Pancreas (tissue), 10 donors: Measurements from ENCODE around the gene OR4M1. TPM values are rescaled to one million over a fixed set of nuclear protein-coding genes. Genes with fewer than 3 reads are reported as not detected.
A peak's percentile ranks its signal among the peaks of the same experiment; 100 is the strongest.
"Not testable (repeated sequence)": the region's sequence is repeated elsewhere in the genome, so short reads cannot be mapped to it uniquely, and the experiment has no call there.

Source experiments
- ATAC-seq, 4 donors: fragments of 200-7000 bp; cut with Tn5 transposase; one replicate each; pipeline versions ENCODE4 v1.8.0 to v1.9.1; 2020; ENCODE audit warnings: mild to moderate bottlenecking in 4 of 4, moderate library complexity in 4 of 4
- DNase-seq, 6 donors: peaks; one replicate each; pipeline ENCODE4 v3.0.0-alpha.2; 2020
- FAIRE-seq: peaks from 2 replicates; lab custom pipeline; 2012; peaks lifted over from hg19 to GRCh38; lab: Jason Lieb, UNC
- H3K27ac ChIP-seq, 4 donors: fragments of 200-600 bp; sonication (generic); 1 replicate in 3 of 4; 2 replicates in 1 of 4; pipeline versions ENCODE4 v1.5.0 to v1.8.0; 2020
- H3K27me3 ChIP-seq, 4 donors: fragments of 200-600 bp; one replicate each; pipeline ENCODE4 v1.8.0; 2021
- H3K36me3 ChIP-seq, 3 donors: fragments of 200-600 bp; sonication (generic) in 1 of 3; one replicate each; pipeline versions ENCODE4 v1.5.0 to v1.8.0; 2020 to 2021
- H3K4me1 ChIP-seq, 3 donors: fragments of 200-600 bp; one replicate each; pipeline ENCODE4 v1.8.0; 2021
- H3K4me3 ChIP-seq, 4 donors: fragments of 200-600 bp; sonication (generic) in 2 of 4; one replicate each; pipeline versions ENCODE4 v1.5.0 to v1.8.0; 2020 to 2021
- H3K9me3 ChIP-seq, 4 donors: fragments of 200-600 bp; one replicate each; pipeline ENCODE4 v1.8.0; 2021
- CTCF ChIP-seq, 4 donors: fragments of 200-600 bp; sonication (generic) in 3 of 4; IDR thresholded peaks; one replicate each; pipeline versions ENCODE4 v1.5.0 to v1.8.0; 2021; ENCODE audit warnings: antibody characterized with exemption in 4 of 4
- WGBS, 2 donors: extraction: QIAGEN DNeasy Blood & Tissue Kit; methylation state at CpG; one replicate each; pipeline ENCODE4 v1.1.7; 2013; 5-methylcytosine and 5-hydroxymethylcytosine counted together
- intact Hi-C, 3 donors: fragments of 100-400 bp; cut with DNase I; formaldehyde crosslinking; loops; one replicate each; pipeline versions ENCODE4 v1.11.1 to v1.14.2; 2022
- polyA plus RNA-seq, 2 donors: library from polyadenylated mRNA; stranded (reverse); fragments of 200-250 nt; gene quantifications; one replicate each; pipeline ENCODE4 v1.2.3, GENCODE V29; 2013
- total RNA-seq, 6 donors: library from RNA; stranded (reverse); fragmentation: NEBNext Ultra II Directional in 4 of 6; extraction: Animal tissue kit (Norgen Biotek cat#: 25700) in 4 of 6; gene quantifications; one replicate each; pipeline versions ENCODE4 v1.2.1 to v1.2.4, GENCODE V29; 2021 to 2023
- donor health status: healthy with polysubstance abuse.
- donor health status: DM: no; HTN: no; CAD: no; lungs with moderate emphysema.
- donor health status: DM: no; HTN: no; CAD: no.
- donor health status: control.
- donor health status: control.
- donor health status: Bipolar disorder and iron deficiency.
- donor health status: DM: yes; HTN: yes; CAD: no.
- donor health status: DM: no; HTN: no; CAD: no.
- donor health status: DM: no; HTN: no; CAD: no.
- donor health status: DM: yes; HTN: yes; CAD: no.

OR4M1 gene
- total and polyA plus RNA-seq, 8 donors: not detected

DNA sequence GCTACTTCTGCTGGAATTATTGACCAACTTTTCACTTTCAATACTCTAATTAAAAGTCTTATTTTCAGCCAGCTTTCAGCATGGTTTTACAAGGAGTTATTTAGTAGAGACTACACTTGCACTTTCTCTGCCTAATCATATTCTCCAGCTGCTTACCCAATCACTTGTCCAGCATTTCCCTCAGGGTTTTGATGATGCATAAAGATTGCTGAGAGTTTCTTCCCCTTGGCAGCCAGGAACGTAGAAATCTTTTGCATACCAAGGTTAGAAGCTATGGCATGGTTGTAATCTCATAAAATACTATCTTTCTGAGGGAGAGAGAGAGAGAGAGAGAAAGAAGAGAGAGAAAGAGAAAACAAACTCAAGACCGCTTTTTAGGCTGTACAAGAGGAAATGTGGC lies 19.1 kb upstream of the OR4M1 start:
- H3K9me3 ChIP-seq: no peaks in the 10 kb centered on the region
- TF ChIP-seq CTCF (IDR thresholded peaks at IDR 0.05): no peak
- intact Hi-C loops: no loop called here
- no peaks in the 10 kb centered on the region for H3K36me3 ChIP-seq
- H3K27ac ChIP-seq: no peak overlapping the region
- ATAC-seq (peak in 1 of 4 donors; percentile 23), FAIRE-seq (no peak), DNase-seq (no peak)
- no peak overlapping the region for H3K4me3 ChIP-seq
- H3K27me3 ChIP-seq: no peaks in the 10 kb centered on the region
- H3K4me1 ChIP-seq: no peaks in the 10 kb centered on the region
- WGBS, 2 donors: 28% methylated on average over 2 of the region's 2 CpGs

DNA sequence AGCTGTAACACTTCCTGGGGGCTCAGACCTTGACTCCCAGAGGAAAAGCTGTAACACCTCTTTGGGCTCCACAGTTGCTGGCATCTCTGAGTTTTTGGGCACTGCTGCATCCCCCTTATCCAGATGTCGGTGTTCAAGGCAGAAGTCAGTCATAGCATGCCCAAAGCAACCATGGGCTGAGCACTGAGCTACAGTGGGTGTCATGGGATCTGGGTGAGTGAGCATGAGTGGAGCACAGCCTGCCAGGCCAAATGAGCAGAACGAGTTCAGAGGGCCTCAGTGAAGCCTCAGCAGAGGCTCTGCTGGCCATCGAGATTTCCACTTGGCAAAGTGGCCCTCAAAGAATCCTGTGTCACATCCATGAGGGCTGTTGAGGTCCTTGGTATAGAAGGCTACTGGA lies 1.8 kb upstream of the OR4M1 start:
- H3K4me3 ChIP-seq, H3K4me1 ChIP-seq, ATAC-seq, FAIRE-seq, H3K27ac ChIP-seq, intact Hi-C loops, H3K9me3 ChIP-seq, H3K36me3 ChIP-seq, H3K27me3 ChIP-seq, DNase-seq: not testable (repeated sequence)
- 36 to 39% methylated on average over 3 of the region's 3 CpGs for WGBS, 2 donors

DNA sequence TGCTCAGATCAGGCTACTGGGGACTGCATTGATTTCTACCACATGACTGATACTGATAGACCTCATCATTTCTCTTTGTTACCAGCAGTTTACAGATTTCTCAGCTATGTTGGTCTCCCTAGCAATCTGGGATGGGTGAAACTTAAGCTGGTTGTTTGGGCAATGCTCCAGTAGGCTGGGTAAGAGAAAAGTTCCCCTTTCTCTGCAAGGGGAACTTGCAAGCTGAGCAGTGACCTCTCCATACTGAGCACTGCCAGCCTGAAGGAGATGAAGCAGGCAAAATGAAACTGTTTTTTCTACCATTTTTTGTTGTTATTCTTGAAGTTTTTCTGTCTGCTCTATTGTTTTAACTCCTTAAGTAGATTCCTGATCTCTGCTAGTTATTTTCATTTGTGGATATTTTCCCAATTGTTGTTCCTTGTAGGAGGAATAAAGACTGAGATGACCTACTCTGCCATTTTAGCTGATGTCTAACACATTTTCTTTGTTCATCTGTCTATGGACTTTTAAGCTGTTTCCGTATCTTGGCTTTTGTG lies 1.3 kb upstream of the OR4M1 start:
- FAIRE-seq: no peak
- TF ChIP-seq CTCF (IDR thresholded peaks at IDR 0.05): no peak

GRCh38 chr14:19772454-19772853 lies 850 bp upstream of the OR4M1 start:
- H3K4me1 ChIP-seq, H3K9me3 ChIP-seq, H3K36me3 ChIP-seq, H3K27ac ChIP-seq, H3K27me3 ChIP-seq, H3K4me3 ChIP-seq, DNase-seq, intact Hi-C loops: not testable (repeated sequence)
- peak; percentile 89 for FAIRE-seq
- peak in 1 of 4 donors; percentile 60 for ATAC-seq
- 29 to 43% methylated on average over 2 of the region's 2 CpGs for WGBS, 2 donors

More for the DNA sequence above, 1.3 kb upstream of the OR4M1 start:
- Histone ChIP-seq H3K4me3 (no peak overlapping the region), H3K4me1 (no peaks in the 10 kb centered on the region), H3K9me3 (no peaks in the 10 kb centered on the region), H3K27ac (no peak overlapping the region), H3K36me3 (no peaks in the 10 kb centered on the region), H3K27me3 (no peaks in the 10 kb centered on the region)
- DNase-seq (no peak), ATAC-seq (peak in 1 of 4 donors; percentile 71)
- 80 to 87% methylated on average over 1 of the region's 1 CpG for WGBS, 2 donors
- intact Hi-C loops: no loop called here

GRCh38 chr14:19775587-19775986 lies 2.3 kb downstream of the OR4M1 start:
- Histone ChIP-seq H3K4me1 (no peaks in the 10 kb centered on the region), H3K27ac (no peak overlapping the region), H3K36me3 (no peaks in the 10 kb centered on the region), H3K9me3 (no peaks in the 10 kb centered on the region), H3K27me3 (no peaks in the 10 kb centered on the region), H3K4me3 (no peak overlapping the region)
- WGBS, 2 donors: 35 to 69% methylated on average over 1 of the region's 1 CpG
- intact Hi-C loops: no loop called here
- TF ChIP-seq CTCF (IDR thresholded peaks at IDR 0.05): no peak
- DNase-seq: no peak
- peak; percentile 99 for FAIRE-seq
- no peak for ATAC-seq

DNA sequence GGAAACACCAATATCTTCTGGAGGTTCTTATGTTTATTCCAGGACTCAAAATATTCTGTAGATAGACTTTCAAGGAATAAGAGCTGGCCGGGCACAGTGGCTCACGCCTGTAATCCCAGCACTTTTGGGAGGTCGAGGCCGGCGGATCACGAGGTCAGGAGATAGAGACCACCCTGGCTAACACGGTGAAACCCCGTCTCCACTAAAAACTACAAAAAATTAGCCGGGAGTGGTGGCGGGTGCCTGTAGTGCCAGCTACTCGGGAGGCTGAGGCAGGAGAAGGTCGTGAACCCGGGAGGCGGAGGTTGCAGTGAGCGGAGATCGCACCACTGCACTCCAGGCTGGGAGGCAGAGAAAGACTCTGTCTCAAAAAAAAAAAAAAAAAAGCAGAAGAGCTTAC lies 12.5 kb downstream of the OR4M1 start:
- H3K27ac ChIP-seq, ATAC-seq, H3K4me3 ChIP-seq, H3K36me3 ChIP-seq, intact Hi-C loops, H3K4me1 ChIP-seq, FAIRE-seq, H3K9me3 ChIP-seq, DNase-seq, H3K27me3 ChIP-seq: not testable (repeated sequence)
- WGBS, 2 donors: 69 to 74% methylated on average over 16 of the region's 16 CpGs

GRCh38 chr14:19787318-19787717 lies 14.0 kb downstream of the OR4M1 start:
- H3K27me3 ChIP-seq, H3K4me3 ChIP-seq, FAIRE-seq, DNase-seq, H3K9me3 ChIP-seq, H3K36me3 ChIP-seq, H3K4me1 ChIP-seq, H3K27ac ChIP-seq, intact Hi-C loops, ATAC-seq: not testable (repeated sequence)
- WGBS, 2 donors: 56 to 65% methylated on average over 6 of the region's 6 CpGs

GRCh38 chr14:19788150-19788549 lies 14.8 kb downstream of the OR4M1 start:
- H3K4me3 ChIP-seq, intact Hi-C loops, H3K36me3 ChIP-seq, ATAC-seq, H3K4me1 ChIP-seq, H3K9me3 ChIP-seq, H3K27me3 ChIP-seq, FAIRE-seq, H3K27ac ChIP-seq, DNase-seq: not testable (repeated sequence)
- WGBS, 2 donors: 41 to 51% methylated on average over 7 of the region's 7 CpGs

DNA sequence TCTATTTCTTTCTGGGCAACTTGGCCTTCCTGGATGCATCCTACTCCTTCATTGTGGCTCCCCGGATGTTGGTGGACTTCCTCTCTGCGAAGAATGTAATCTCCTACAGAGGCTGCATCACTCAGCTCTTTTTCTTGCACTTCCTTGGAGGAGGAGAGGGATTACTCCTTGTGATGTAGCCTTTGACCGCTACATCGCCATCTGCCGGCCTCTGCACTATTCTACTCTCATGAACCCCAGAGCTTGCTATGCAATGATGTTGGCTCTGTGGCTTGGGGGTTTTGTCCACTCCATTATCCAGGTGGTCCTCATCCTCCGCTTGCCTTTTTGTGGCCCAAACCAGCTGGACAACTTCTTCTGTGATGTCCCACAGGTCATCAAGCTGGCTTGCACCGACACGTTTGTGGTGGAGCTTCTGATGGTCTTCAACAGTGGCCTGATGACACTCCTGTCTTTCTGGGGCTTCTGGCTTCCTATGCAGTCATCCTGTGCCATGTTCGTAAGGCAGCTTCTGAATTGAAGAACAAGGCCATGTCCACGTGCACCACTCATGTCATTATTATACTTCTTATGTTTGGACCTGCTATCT lies 23.3 kb downstream of the OR4M1 start:
- WGBS, 2 donors: 46 to 67% methylated on average over 10 of the region's 10 CpGs

More for the DNA sequence above, 23.3 kb downstream of the OR4M1 start:
- H3K4me1 ChIP-seq, H3K36me3 ChIP-seq, H3K4me3 ChIP-seq, ATAC-seq, FAIRE-seq, intact Hi-C loops, H3K27ac ChIP-seq, H3K9me3 ChIP-seq, H3K27me3 ChIP-seq: not testable (repeated sequence)
- peak in 1 of 6 donors; percentile 22 for DNase-seq
